ENCODE results near the gene TCL1B. TPM values are rescaled to one million over a fixed set of nuclear protein-coding genes. Genes with fewer than 3 reads are reported as not detected.
"Not testable (repeated sequence)": the region's sequence is repeated elsewhere in the genome, so short reads cannot be mapped to it uniquely, and the experiment has no call there.

TCL1B gene
- total RNA-seq, 6 experiments from 2014 or later = not detected

GRCh38 chr14:95663226-95663797, 22.9 kb upstream of the TCL1B start:
- no peaks in the 10 kb centered on the region for H3K4me1 Mint-ChIP-seq (ENCODE audit: low read depth)
- no peak for TF ChIP-seq CTCF (IDR thresholded peaks at IDR 0.05)
- H3K9me3 Mint-ChIP-seq = peaks cover 19% of the 10 kb centered on the region
- H3K36me3 Mint-ChIP-seq (ENCODE audit: low read depth) = no peaks in the 10 kb centered on the region
- H3K4me3 Mint-ChIP-seq = no peak overlapping the region
- DNase-seq = no peak
- H3K27ac Mint-ChIP-seq = no peak overlapping the region
- peaks cover 6% of the 10 kb centered on the region; the same call in 1 of the 2 replicates for H3K27me3 Mint-ChIP-seq (ENCODE audit: insufficient read depth)

GRCh38 chr14:95664066-95664465, 22.2 kb upstream of the TCL1B start:
- Mint-ChIP-seq H3K4me3 (no peak overlapping the region), H3K4me1 (ENCODE audit: low read depth) (no peaks in the 10 kb centered on the region), H3K36me3 (ENCODE audit: low read depth) (no peaks in the 10 kb centered on the region), H3K27ac (no peak overlapping the region), H3K9me3 (peaks cover 14% of the 10 kb centered on the region; the same call in 1 of the 2 replicates), H3K27me3 (ENCODE audit: insufficient read depth) (peaks cover 7% of the 10 kb centered on the region)
- no peak for TF ChIP-seq CTCF (IDR thresholded peaks at IDR 0.05)
- DNase-seq = no peak

GRCh38 chr14:95664546-95664945, 21.7 kb upstream of the TCL1B start:
- Mint-ChIP-seq H3K4me3 (no peak overlapping the region), H3K9me3 (peaks cover 13% of the 10 kb centered on the region), H3K4me1 (ENCODE audit: low read depth) (no peaks in the 10 kb centered on the region), H3K36me3 (ENCODE audit: low read depth) (no peaks in the 10 kb centered on the region), H3K27ac (no peak overlapping the region), H3K27me3 (ENCODE audit: insufficient read depth) (peaks cover 7% of the 10 kb centered on the region)
- no peak for TF ChIP-seq CTCF (IDR thresholded peaks at IDR 0.05)
- no peak for DNase-seq

GRCh38 chr14:95665530-95665929, 20.7 kb upstream of the TCL1B start:
- H3K4me3 Mint-ChIP-seq; DNase-seq; H3K4me1 Mint-ChIP-seq (ENCODE audit: low read depth); H3K27ac Mint-ChIP-seq; H3K36me3 Mint-ChIP-seq (ENCODE audit: low read depth); H3K27me3 Mint-ChIP-seq (ENCODE audit: insufficient read depth): not testable (repeated sequence)
- peaks cover 13% of the 10 kb centered on the region for H3K9me3 Mint-ChIP-seq

- Mint-ChIP-seq H3K36me3 (ENCODE audit: low read depth) (no peaks in the 10 kb centered on the region), H3K9me3 (peaks cover 21% of the 10 kb centered on the region), H3K4me1 (ENCODE audit: low read depth) (no peaks in the 10 kb centered on the region), H3K27ac (no peak overlapping the region), H3K27me3 (ENCODE audit: insufficient read depth) (peaks cover 5% of the 10 kb centered on the region), H3K4me3 (no peak overlapping the region)
- TF ChIP-seq CTCF (IDR thresholded peaks at IDR 0.05) = no peak
- no peak for DNase-seq
These were observed 19.8 kb upstream of the TCL1B start for GRCh38 chr14:95666450-95666849.

- Mint-ChIP-seq H3K27ac (no peak overlapping the region), H3K27me3 (ENCODE audit: insufficient read depth) (peaks cover 5% of the 10 kb centered on the region), H3K4me1 (ENCODE audit: low read depth) (no peaks in the 10 kb centered on the region), H3K9me3 (peaks cover 21% of the 10 kb centered on the region), H3K36me3 (ENCODE audit: low read depth) (no peaks in the 10 kb centered on the region), H3K4me3 (no peak overlapping the region)
- no peak for TF ChIP-seq CTCF (IDR thresholded peaks at IDR 0.05)
- DNase-seq = no peak
These were observed 19.0 kb upstream of the TCL1B start for GRCh38 chr14:95667249-95667693.
